C1 segment of cervical spinal cord (tissue), 14 donors: ENCODE measurements around the gene APOL6.

Experiments used
- DNase-seq, 14 donors: peaks; one replicate each; lab custom pipeline; 2025; lab: John Stamatoyannopoulos, UW

The APOL6 gene

DNA sequence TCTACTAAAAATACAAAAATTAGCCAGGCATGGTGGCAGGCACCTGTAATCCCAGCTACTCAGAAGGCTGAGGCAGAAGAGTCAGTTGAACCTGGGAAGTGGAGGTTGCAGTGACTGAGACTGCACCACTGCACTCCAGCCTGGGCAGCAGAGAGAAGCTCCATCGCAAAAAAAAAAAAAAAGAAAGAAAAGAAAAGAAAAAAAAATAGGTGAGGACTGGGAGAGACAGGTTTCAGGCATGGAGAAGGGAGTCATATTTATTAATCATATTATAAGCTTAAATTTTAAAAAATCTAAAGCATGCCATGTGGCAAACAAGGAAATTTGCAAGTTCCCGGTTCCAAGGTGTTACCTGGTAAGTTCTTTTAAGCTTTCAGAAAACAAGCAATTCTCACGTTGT is 69.3 kb downstream of the APOL6 start, which contains the start of gene APOL5:
Gene APOL5, plus strand, starts transcription at position 301 of the 400 bp plus-strand sequence. Its CDS starts 0 bp downstream, at position 301.
- DNase-seq = no peak
